ENCODE results near the gene ISM2.

DNA sequence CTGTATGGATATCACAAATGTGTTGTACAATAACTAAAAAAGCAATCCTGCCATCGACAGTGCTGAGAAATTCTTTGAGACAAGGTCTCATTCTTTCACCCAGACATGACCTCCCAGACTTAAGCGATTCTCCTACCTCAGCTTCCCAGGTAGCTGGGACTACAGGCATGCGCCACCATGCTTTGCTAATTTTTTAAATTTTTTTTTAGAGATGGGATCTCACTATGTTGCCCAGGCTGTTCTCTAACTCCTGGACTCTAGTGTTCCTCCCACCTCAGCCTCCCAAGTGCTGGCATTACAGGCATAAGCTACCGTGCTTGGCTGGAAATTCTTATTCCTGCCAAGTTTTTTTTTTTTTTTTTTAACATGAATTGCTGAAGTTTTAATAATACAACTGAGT lies 58.8 kb downstream of the ISM2 start:
- TF ChIP-seq EP300 (conservative IDR thresholded peaks at IDR 0.05; ENCODE audit: poor library complexity, severe bottlenecking) (no peak), EZH2 (IDR thresholded peaks at IDR 0.05; ENCODE audit: borderline replicate concordance, insufficient read depth, low read length, poor library complexity, severe bottlenecking) (no peak), POLR2AphosphoS5 (IDR thresholded peaks at IDR 0.05) (no peak), RAD21 (conservative IDR thresholded peaks at IDR 0.05) (no peak), TAF1 (IDR thresholded peaks at IDR 0.05; ENCODE audit: low read depth) (no peak), MXI1 (conservative IDR thresholded peaks at IDR 0.05; ENCODE audit: poor library complexity, severe bottlenecking) (no peak), SMC3 (conservative IDR thresholded peaks at IDR 0.05; ENCODE audit: poor library complexity) (no peak)
- TF ChIP-seq, protein P1, sequence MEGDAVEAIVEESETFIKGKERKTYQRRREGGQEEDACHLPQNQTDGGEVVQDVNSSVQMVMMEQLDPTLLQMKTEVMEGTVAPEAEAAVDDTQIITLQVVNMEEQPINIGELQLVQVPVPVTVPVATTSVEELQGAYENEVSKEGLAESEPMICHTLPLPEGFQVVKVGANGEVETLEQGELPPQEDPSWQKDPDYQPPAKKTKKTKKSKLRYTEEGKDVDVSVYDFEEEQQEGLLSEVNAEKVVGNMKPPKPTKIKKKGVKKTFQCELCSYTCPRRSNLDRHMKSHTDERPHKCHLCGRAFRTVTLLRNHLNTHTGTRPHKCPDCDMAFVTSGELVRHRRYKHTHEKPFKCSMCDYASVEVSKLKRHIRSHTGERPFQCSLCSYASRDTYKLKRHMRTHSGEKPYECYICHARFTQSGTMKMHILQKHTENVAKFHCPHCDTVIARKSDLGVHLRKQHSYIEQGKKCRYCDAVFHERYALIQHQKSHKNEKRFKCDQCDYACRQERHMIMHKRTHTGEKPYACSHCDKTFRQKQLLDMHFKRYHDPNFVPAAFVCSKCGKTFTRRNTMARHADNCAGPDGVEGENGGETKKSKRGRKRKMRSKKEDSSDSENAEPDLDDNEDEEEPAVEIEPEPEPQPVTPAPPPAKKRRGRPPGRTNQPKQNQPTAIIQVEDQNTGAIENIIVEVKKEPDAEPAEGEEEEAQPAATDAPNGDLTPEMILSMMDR (IDR thresholded peaks at IDR 0.05; ENCODE audit: poor library complexity, severe bottlenecking) = no peak
- TF ChIP-seq, protein P2, sequence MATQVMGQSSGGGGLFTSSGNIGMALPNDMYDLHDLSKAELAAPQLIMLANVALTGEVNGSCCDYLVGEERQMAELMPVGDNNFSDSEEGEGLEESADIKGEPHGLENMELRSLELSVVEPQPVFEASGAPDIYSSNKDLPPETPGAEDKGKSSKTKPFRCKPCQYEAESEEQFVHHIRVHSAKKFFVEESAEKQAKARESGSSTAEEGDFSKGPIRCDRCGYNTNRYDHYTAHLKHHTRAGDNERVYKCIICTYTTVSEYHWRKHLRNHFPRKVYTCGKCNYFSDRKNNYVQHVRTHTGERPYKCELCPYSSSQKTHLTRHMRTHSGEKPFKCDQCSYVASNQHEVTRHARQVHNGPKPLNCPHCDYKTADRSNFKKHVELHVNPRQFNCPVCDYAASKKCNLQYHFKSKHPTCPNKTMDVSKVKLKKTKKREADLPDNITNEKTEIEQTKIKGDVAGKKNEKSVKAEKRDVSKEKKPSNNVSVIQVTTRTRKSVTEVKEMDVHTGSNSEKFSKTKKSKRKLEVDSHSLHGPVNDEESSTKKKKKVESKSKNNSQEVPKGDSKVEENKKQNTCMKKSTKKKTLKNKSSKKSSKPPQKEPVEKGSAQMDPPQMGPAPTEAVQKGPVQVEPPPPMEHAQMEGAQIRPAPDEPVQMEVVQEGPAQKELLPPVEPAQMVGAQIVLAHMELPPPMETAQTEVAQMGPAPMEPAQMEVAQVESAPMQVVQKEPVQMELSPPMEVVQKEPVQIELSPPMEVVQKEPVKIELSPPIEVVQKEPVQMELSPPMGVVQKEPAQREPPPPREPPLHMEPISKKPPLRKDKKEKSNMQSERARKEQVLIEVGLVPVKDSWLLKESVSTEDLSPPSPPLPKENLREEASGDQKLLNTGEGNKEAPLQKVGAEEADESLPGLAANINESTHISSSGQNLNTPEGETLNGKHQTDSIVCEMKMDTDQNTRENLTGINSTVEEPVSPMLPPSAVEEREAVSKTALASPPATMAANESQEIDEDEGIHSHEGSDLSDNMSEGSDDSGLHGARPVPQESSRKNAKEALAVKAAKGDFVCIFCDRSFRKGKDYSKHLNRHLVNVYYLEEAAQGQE (IDR thresholded peaks at IDR 0.05; ENCODE audit: borderline replicate concordance) = no peak
